Small intestine (tissue), 7 donors: ENCODE measurements around the gene PDHA1. TPM values are rescaled to one million over a fixed set of nuclear protein-coding genes. Genes with fewer than 3 reads are reported as not detected.

Experiments
- DNase-seq, 2 donors: peaks; one replicate each; pipeline versions ENCODE4 v3.0.0 to v3.0.0-alpha.2; 2013
- FAIRE-seq: peaks from 2 replicates; lab custom pipeline; 2012; peaks lifted over from hg19 to GRCh38; lab: Jason Lieb, UNC
- H3K27ac ChIP-seq, 3 donors: one replicate each; pipeline ENCODE4 v1.5.1; 2013; ENCODE audit warnings: low read length in 2 of 3, mild to moderate bottlenecking in 2 of 3, control low read depth in 1 of 3, inconsistent platforms in 1 of 3, low read depth in 1 of 3, moderate library complexity in 1 of 3
- H3K27me3 ChIP-seq, 3 donors: one replicate each; pipeline ENCODE4 v1.6.1; 2013; ENCODE audit warnings: low read length in 3 of 3, inconsistent platforms in 1 of 3; ENCODE audit not compliant: control insufficient read depth in 3 of 3, insufficient read depth in 3 of 3
- H3K36me3 ChIP-seq, 3 donors: one replicate each; pipeline ENCODE4 v1.6.1; 2013; ENCODE audit warnings: low read length in 3 of 3, inconsistent platforms in 1 of 3, low read depth in 1 of 3, mild to moderate bottlenecking in 1 of 3, moderate library complexity in 1 of 3; ENCODE audit not compliant: control insufficient read depth in 3 of 3, insufficient read depth in 2 of 3
- H3K4me1 ChIP-seq, 3 donors: one replicate each; pipeline ENCODE4 v1.6.1; 2013; ENCODE audit warnings: low read length in 2 of 3, inconsistent platforms in 1 of 3, low read depth in 1 of 3, mild to moderate bottlenecking in 1 of 3, moderate library complexity in 1 of 3; ENCODE audit not compliant: control insufficient read depth in 3 of 3, insufficient read depth in 2 of 3
- H3K4me3 ChIP-seq, 3 donors: one replicate each; pipeline ENCODE4 v1.5.1; 2013; ENCODE audit warnings: low read length in 3 of 3, control low read depth in 1 of 3, inconsistent platforms in 1 of 3, low read depth in 1 of 3, mild to moderate bottlenecking in 1 of 3, moderate library complexity in 1 of 3
- H3K9me3 ChIP-seq, 2 donors: one replicate each; pipeline ENCODE4 v1.6.1; 2013; ENCODE audit warnings: low read depth in 1 of 2, low read length in 1 of 2; ENCODE audit not compliant: control insufficient read depth in 2 of 2, insufficient read depth in 1 of 2
- WGBS, 3 donors: extraction: QIAGEN DNeasy Blood & Tissue Kit; methylation state at CpG; one replicate each; pipeline ENCODE4 v1.1.7; 2013; 5-methylcytosine and 5-hydroxymethylcytosine counted together
- polyA plus RNA-seq, 4 donors: library from polyadenylated mRNA; stranded (reverse) in 3 of 4; unstranded in 1 of 4; fragments of 200-250 nt in 3 of 4; fragments of 120-200 nt in 1 of 4; gene quantifications; one replicate each; pipeline versions ENCODE4 v1.2.1 to v1.2.3, GENCODE V29; 2013
- donor health status: healthy with polysubstance abuse.
- donor health status: control.
- donor health status: control.
- donor health status: Bipolar disorder and iron deficiency.
- donor health status: healthy.

Gene PDHA1
- polyA plus RNA-seq, 4 donors, result 153 to 253 (median 201) TPM

- H3K9me3 ChIP-seq, result no peaks in the 10 kb centered on the region
- no peaks in the 10 kb centered on the region for H3K27me3 ChIP-seq
- FAIRE-seq, result no peak
- no peak for DNase-seq
- no peak overlapping the region for H3K27ac ChIP-seq
- H3K4me1 ChIP-seq, result no peaks in the 10 kb centered on the region
- H3K36me3 ChIP-seq, result no peaks in the 10 kb centered on the region
- H3K4me3 ChIP-seq, result no peak overlapping the region
Observed at GRCh38 chrX:19403696-19404095, 60.0 kb downstream of the PDHA1 start.

DNA sequence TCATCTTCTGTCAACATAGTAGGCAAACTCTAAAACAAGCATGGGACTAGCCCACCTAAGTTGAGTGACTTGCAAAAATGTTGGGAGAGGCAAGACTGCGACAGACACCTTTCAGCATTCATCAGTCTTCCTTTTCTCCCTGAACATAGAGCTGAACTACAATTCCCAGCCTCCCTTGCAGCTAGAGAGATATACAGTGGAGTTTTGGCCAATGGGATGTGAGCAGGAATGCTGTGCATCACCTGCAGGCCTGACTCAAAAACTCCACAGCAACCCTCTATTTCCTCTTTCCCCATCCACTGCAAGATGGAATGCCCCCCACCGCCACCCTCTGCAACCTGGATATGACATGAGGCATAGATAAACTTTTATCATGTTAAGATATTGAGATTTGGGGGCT is 66.5 kb downstream of the PDHA1 start:
- FAIRE-seq (no peak), DNase-seq (no peak)
- no peak overlapping the region for H3K4me3 ChIP-seq
- peaks cover 0 to 2% of the 10 kb centered on the region in 2 donors for H3K9me3 ChIP-seq
- no peaks in the 10 kb centered on the region for H3K36me3 ChIP-seq
- H3K27ac ChIP-seq, result no peak overlapping the region
- no peaks in the 10 kb centered on the region for H3K4me1 ChIP-seq
- 79 to 89% (median 87%) methylated on average over 2 of the region's 2 CpGs for WGBS, 3 donors
- H3K27me3 ChIP-seq, result no peaks in the 10 kb centered on the region

Other genes starting within 250 kb of the PDHA1 start
- 1 to 10 TPM in 1 of 4 donors, under 1 TPM in 3; under 0.01 to 1.6 (median 0.27) TPM for gene ADGRG2, start 221.5 kb upstream of the PDHA1 start, polyA plus RNA-seq
- under 1 TPM in 2 of 4 donors, not detected in 2; 0.18 to 0.19 TPM for gene MAP3K15, start 171.6 kb downstream of the PDHA1 start, polyA plus RNA-seq